ENCODE results near the gene KCNC1.

KCNC1 gene

GRCh38 chr11:17771841-17772401 lies 37.3 kb downstream of the KCNC1 start:
- in situ Hi-C loops (cut with MboI; ENCODE audit: low sequenced_read_pairs): no loop called here

- in situ Hi-C loops (cut with MboI; ENCODE audit: low sequenced_read_pairs): no loop called here
Observed at GRCh38 chr11:17772704-17773600, 38.4 kb downstream of the KCNC1 start.

DNA sequence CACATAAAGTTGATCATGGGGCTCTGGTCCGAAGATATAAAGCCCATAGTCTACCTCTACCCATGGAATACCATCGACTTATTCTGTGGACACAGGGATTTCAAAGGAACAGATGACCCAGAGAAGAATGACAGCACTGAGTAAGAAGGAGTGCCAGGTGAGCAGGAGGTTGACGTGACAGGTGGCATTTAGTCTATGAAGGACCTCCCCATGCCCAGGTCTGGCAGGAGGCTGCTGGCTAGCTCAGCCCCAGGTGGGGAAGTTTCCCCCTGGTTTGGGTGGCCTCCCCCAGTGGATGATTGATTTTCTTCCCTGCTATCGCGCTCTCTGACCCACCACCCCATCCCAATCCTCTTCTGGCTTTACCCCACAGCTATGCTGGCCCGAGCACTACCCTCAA lies 39.1 kb downstream of the KCNC1 start:
- in situ Hi-C loops (cut with MboI; ENCODE audit: low sequenced_read_pairs): no loop called here

DNA sequence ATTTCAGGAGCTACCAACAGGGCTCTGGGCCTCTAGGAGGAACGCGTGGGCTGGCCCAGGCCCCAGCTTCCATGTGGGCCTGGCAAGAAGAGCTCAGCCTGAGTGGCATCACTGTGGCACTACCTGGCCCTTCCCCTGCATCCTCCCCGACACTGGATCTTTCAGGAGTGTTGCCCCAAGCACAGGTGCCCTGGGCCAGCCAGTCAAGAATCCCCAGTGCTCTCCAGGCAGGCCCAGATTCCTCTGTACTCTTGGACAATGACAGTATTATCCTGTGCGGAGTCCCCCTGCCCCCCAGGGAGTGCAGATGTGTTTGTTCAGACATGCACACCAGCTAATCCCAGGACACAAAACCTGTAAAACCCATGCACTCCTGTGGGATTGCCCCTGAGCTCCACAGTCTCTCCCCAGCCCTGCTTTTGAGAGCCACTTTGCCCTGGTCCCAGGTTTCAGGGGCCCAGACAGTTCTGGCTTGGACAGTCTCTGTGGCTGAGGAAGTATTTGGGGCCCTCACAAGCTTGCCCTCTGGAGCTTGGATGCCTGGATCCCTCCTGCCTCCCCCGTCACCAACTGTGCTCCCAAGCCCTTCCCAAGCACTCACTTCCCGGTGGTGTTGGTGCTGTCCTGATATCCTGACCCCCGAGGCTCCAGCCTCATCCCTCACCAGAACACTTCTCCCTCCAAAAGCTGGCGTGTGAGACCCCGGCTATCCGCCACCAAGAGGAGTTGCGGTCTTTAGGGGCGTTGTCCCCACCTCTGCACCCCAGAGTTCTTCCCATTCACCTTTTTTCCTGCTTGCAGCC lies 39.9 kb downstream of the KCNC1 start:
- in situ Hi-C loops (cut with MboI; ENCODE audit: low sequenced_read_pairs): no loop called here

DNA sequence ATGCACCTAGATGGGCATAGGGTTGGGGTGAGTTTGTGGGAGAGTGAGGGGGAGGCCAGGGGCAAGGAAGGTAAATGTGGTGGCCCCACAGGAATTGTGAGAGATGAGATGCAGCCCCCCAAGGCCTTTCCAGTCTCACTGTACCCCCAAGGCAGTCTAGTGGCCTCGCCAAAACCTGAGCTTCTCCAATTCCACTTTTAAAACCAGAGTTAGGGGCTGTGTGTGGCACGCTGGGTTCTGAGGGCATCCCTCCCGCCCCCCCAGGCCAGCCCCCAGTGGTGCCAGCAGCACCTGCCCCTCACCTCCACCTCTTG lies 40.4 kb downstream of the KCNC1 start:
- in situ Hi-C loops (cut with MboI; ENCODE audit: low sequenced_read_pairs): no loop called here

- in situ Hi-C loops (cut with MboI; ENCODE audit: low sequenced_read_pairs): no loop called here
Observed at GRCh38 chr11:17775507-17776211, 41.1 kb downstream of the KCNC1 start.

DNA sequence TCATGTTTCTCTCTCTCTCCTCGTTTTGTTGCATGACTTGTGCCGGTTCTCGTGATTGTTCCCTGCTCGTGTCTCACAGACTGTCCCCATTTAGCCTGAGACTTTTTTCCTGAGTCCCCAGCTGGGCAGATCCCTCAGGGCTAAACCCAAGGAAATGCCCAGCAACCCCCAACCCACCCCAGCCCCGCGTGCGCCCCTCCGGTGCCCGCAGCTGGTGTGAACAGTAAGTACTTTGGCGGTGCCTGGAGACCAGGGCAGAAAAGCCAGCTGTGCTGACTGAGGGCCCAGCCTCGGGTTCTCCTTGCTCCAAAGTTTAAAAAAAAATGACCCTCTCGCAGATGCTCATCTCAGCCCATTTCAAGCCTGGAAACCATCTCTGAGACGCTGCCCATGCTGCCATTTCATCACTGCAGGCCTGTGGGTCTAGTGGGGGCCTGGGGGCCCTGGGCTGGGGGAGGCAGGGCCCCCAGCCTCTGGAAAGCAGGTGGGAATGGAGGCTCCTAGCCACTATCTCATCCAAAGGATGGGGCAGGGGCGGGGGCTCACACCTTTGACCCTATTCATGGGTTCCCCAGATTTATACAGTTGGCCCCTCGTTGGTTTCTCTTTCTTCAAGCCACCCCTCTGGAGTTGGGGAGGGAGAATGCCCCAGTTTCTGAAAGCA lies 41.8 kb downstream of the KCNC1 start:
- in situ Hi-C loops (cut with MboI; ENCODE audit: low sequenced_read_pairs): no loop called here

- in situ Hi-C loops (cut with MboI; ENCODE audit: low sequenced_read_pairs): no loop called here
Observed at GRCh38 chr11:17777086-17777737, 42.6 kb downstream of the KCNC1 start.

DNA sequence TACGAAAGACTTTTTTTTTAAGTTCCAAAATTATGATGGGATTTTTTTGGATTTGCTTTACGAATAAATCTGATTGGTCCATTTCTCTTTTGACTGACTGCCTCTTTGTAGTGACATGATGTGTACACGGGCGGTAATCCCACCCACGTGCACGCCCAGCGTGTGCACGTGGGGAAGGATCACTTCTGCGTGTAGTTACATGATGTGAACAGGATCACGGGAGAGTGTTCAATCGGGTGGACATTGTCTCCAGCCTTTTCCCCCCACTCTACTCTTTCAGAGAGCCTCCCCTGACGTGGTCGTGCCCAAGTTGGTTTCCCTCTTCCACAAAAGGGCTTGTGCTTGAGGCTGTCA lies 43.1 kb downstream of the KCNC1 start:
- in situ Hi-C loops (cut with MboI; ENCODE audit: low sequenced_read_pairs): no loop called here

DNA sequence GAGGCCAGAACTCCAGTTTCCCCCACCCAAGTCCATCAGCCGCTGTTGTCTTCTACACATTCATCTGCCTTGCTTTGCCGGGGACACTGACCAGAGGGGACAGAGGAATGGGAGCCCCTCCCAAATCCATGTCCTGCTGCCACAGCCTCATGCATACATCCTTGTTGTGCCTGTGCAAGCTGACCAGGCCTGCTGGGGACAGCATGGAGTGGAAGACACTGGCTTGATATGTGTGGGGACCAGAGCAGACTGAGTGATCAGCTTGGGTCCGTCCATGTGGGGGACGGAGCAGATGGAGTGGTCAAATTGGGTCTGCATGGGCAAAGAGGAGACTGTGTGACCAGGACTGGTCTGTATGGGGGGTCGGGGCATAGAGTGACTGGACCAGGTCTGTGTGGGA lies 43.8 kb downstream of the KCNC1 start:
- in situ Hi-C loops (cut with MboI; ENCODE audit: low sequenced_read_pairs): no loop called here

GRCh38 chr11:17778956-17779860 lies 44.6 kb downstream of the KCNC1 start:
- in situ Hi-C loops (cut with MboI; ENCODE audit: low sequenced_read_pairs): no loop called here

GRCh38 chr11:17779861-17780594 lies 45.4 kb downstream of the KCNC1 start:
- in situ Hi-C loops (cut with MboI; ENCODE audit: low sequenced_read_pairs): no loop called here

GRCh38 chr11:17780668-17781067 lies 46.1 kb downstream of the KCNC1 start:
- in situ Hi-C loops (cut with MboI; ENCODE audit: low sequenced_read_pairs): no loop called here

- in situ Hi-C loops (cut with MboI; ENCODE audit: low sequenced_read_pairs): no loop called here
Observed at GRCh38 chr11:17781221-17781620, 46.6 kb downstream of the KCNC1 start.

DNA sequence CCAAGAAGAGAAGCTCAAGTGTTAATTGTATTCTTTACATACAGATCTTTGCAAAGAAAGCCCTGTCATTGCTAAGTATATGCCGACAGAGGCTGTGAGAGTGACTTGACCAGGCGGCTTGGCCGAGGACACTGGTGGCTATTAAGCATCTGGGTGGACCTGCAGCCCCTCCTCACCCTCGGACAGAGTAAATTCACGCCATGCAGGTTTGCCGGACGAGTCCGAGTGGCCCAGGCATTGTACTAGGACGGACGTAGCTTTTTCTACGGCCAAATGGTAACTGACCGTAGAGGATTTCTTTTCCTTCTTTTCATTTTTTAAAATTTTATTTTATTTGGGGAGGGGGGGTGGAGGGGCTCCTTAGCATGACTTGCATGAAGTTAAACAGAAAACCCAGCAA lies 47.0 kb downstream of the KCNC1 start:
- in situ Hi-C loops (cut with MboI; ENCODE audit: low sequenced_read_pairs): no loop called here

DNA sequence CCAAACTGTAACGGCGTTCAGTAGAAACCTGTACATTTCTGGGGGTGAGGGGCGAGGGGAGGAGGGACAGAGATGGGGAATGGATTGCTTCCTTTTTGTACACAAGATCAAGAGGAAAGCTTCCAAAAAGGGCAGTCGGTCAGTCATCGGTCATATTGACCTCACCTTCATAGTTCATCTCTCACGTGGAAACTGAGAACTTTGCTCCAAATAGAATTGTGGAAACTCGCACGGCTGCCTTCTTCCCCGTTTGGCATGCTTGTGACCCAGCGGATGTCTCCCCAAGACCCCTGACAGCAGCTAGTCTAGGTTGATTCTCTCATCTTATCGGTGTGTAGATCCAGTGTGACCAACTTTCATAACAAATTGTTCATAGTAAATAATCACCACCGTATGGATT lies 47.6 kb downstream of the KCNC1 start:
- in situ Hi-C loops (cut with MboI; ENCODE audit: low sequenced_read_pairs): no loop called here

DNA sequence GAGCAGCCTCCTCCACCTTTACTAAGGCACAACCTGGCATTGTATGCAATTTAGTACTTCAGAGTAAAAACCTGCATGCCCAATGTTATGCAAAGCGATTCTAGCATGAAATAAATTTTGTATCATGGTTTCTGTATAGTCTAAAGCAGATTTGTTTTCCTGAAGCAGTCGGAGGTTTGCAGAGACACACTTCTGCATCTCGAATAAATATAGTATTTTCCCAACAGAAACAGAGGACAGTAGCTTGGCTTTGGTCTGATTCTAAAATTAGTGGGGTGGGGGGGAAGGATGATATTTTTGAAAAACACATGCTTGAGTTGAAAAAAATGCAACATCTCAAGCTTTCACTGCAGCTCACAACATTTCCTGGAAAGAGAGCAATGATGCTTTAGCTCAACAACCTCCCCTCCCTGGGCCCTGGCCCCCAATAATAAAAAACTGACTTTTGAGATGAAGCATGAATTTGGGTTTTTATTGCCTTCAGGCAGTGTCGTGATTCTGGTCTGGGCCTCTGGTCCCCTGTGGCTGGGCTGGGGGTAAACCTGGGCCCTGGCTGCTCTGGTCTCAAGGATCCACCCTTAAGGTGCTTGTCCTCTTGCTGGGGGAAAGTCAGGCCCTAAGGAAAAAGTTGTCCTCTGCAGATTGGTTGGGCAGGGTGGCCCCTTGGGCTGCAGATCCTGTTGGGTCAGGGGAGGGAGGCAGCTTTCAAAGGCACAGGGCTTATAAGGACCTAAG lies 48.2 kb downstream of the KCNC1 start:
- in situ Hi-C loops (cut with MboI; ENCODE audit: low sequenced_read_pairs): no loop called here

- in situ Hi-C loops (cut with MboI; ENCODE audit: low sequenced_read_pairs): no loop called here
Observed at GRCh38 chr11:17783878-17784277, 49.3 kb downstream of the KCNC1 start.

Measured in HL-60/S4 treated with phorbol 12-myristate 13-acetate at 8.2 ng/mL for 4 days and 3 days (cell line).